GM23248 (cell line): Measurements from ENCODE around the gene EDIL3. TPM values are rescaled to one million over a fixed set of nuclear protein-coding genes. Genes with fewer than 3 reads are reported as not detected.

Experiments
- DNase-seq: peaks from one replicate; pipeline ENCODE4 v3.0.0-alpha.2; 2015
- H2AFZ ChIP-seq: fragments of 200-600 bp; sonication (generic); 2 replicates; pipeline ENCODE4 v1.6.1; 2016; ENCODE audit warnings: antibody characterized with exemption
- H3F3A ChIP-seq: fragments of 200-600 bp; sonication (generic); 2 replicates; pipeline ENCODE4 v1.6.1; 2016; ENCODE audit warnings: mild to moderate bottlenecking, antibody characterized with exemption, mixed run types; ENCODE audit not compliant: insufficient read depth
- H3K27ac ChIP-seq: fragments of 200-600 bp; sonication (generic); 2 replicates; pipeline ENCODE4 v1.5.1; 2016; ENCODE audit warnings: mild to moderate bottlenecking
- H3K27me3 ChIP-seq: fragments of 200-600 bp; sonication (generic); replicated peaks from 2 replicates; pipeline ENCODE4 v1.6.1; 2016; ENCODE audit warnings: mild to moderate bottlenecking; ENCODE audit not compliant: insufficient read depth
- H3K36me3 ChIP-seq: fragments of 200-600 bp; sonication (generic); 2 replicates; pipeline ENCODE4 v1.6.1; 2016; ENCODE audit warnings: low read depth, mild to moderate bottlenecking
- H3K4me1 ChIP-seq: fragments of 200-600 bp; sonication (generic); 2 replicates; pipeline ENCODE4 v1.6.1; 2016; ENCODE audit warnings: mild to moderate bottlenecking; ENCODE audit not compliant: insufficient read depth
- H3K4me2 ChIP-seq: fragments of 200-600 bp; sonication (generic); one replicate; pipeline ENCODE4 v1.6.1; 2016; ENCODE audit warnings: mild to moderate bottlenecking; ENCODE audit not compliant: unreplicated experiment
- H3K4me3 ChIP-seq: fragments of 200-600 bp; sonication (generic); 2 replicates; pipeline ENCODE4 v1.5.1; 2016; ENCODE audit warnings: mild to moderate bottlenecking
- H3K79me2 ChIP-seq: fragments of 200-600 bp; sonication (generic); 2 replicates; pipeline ENCODE4 v1.6.1; 2016; ENCODE audit warnings: mild to moderate bottlenecking; ENCODE audit not compliant: insufficient read depth
- H3K9ac ChIP-seq: fragments of 200-600 bp; sonication (generic); 2 replicates; pipeline ENCODE4 v1.6.1; 2016; ENCODE audit warnings: mild to moderate bottlenecking
- H3K9me2 ChIP-seq: fragments of 200-600 bp; sonication (generic); 2 replicates; pipeline ENCODE4 v1.6.1; 2016; ENCODE audit warnings: mixed run types, mild to moderate bottlenecking, moderate library complexity; ENCODE audit not compliant: insufficient read depth
- H3K9me3 ChIP-seq: fragments of 200-600 bp; sonication (generic); one replicate; pipeline ENCODE4 v1.6.1; 2017; ENCODE audit warnings: low read depth
- H4K20me1 ChIP-seq: fragments of 200-600 bp; sonication (generic); 2 replicates; pipeline ENCODE4 v1.6.0; 2016; ENCODE audit not compliant: insufficient read depth
- EZH2 ChIP-seq: fragments of 200-600 bp; sonication (generic); IDR thresholded peaks from 2 replicates; pipeline ENCODE4 v1.6.1; 2018; ENCODE audit warnings: antibody characterized with exemption, mild to moderate bottlenecking; ENCODE audit not compliant: insufficient read depth, poor library complexity, severe bottlenecking
- EZH2phosphoT487 ChIP-seq: fragments of 200-600 bp; sonication (generic); IDR thresholded peaks from 2 replicates; pipeline ENCODE4 v1.6.1; 2018; ENCODE audit warnings: antibody characterized with exemption, moderate library complexity, mild to moderate bottlenecking, low read depth; ENCODE audit not compliant: insufficient read depth
- WGBS, 2 experiments: methylation state at CpG; one replicate each; pipeline ENCODE4 v1.1.6; 2015 to 2017; ENCODE audit warnings: low lambda C conversion rate in 2 of 2, low coverage in 1 of 2; ENCODE audit errors: missing lambda C conversion rate in 2 of 2; 5-methylcytosine and 5-hydroxymethylcytosine counted together
- in situ Hi-C: fragments of 300-500 bp; cut with MboI; formaldehyde crosslinking; loops from 2 replicates; pipeline ENCODE4 v1.15.0; 2020
- polyA plus RNA-seq: library from polyadenylated mRNA; unstranded; fragments of >200 nt; fragmentation: Nextera tagmentation; extraction: Ambion mirVana; gene quantifications from 2 replicates; pipeline ENCODE4 v1.2.1, GENCODE V29; 2016
- total RNA-seq: library from RNA; depleted of rRNA; stranded (reverse); fragments of >200 nt; shearing (Covaris generic); gene quantifications from 2 replicates; pipeline ENCODE4 v1.2.3, GENCODE V29; 2014

The EDIL3 gene
- total and polyA plus RNA-seq, 2 experiments from 2014 or later, result 17.7 to 24.1 TPM

DNA sequence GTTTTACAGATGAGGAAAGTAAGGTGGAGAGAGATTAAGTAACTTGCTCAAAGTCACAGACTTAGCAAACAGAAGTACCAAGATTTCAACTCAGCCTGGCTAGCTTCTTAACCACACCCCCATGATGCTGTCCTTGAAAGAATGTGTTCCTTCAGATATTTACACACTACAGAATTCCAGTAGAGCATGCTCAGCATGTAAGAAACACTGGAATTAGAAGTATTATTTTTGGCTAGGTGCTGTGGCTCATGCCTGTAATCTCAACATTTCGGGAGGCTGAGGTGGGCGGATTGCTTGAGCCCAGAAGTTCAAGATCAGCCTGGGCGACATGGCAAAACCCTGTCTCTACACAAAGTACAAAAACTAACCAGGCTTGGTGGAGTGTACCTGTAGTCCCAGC is 142.4 kb downstream of the EDIL3 start:
- in situ Hi-C loops, result no loop called here
- DNase-seq, result peak; percentile 77
- WGBS, 2 experiments, result 66 to 70% methylated on average over 3 of the region's 3 CpGs
- no peak overlapping the region for H3K4me3 ChIP-seq
- H3K27ac ChIP-seq, result no peak overlapping the region
- H3K4me1 ChIP-seq, result peaks cover 11% of the 10 kb centered on the region
- H3F3A ChIP-seq, result no peaks in the 10 kb centered on the region
- H3K27me3 ChIP-seq, result no peaks in the 10 kb centered on the region
- TF ChIP-seq EZH2, result no peak
- no peak for TF ChIP-seq EZH2phosphoT487
- H3K36me3 ChIP-seq, result no peaks in the 10 kb centered on the region
- no peaks in the 10 kb centered on the region for H4K20me1 ChIP-seq
- no peak overlapping the region for H3K9ac ChIP-seq
- H3K9me2 ChIP-seq, result no peaks in the 10 kb centered on the region
- H2AFZ ChIP-seq, result no peak overlapping the region
- no peak overlapping the region for H3K4me2 ChIP-seq
- H3K79me2 ChIP-seq, result no peaks in the 10 kb centered on the region
- H3K9me3 ChIP-seq, result no peaks in the 10 kb centered on the region

DNA sequence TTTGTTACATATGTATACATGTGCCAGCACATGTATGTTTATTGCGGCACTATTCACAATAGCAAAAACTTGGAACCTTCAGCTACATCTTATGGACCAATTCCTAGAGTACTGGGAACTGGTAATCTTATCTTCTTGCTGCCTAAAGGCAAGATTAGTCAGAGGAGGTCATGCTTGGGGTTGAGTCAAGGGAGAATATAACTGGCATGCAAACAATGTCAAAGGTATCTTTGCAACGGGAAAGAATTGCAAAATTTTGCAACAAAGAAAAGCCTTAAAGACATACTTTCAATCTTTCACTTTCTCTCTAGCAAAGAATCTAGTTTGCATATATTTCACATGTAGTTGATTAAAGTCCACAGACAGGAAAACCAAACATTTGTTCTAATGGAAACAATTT is 145.2 kb downstream of the EDIL3 start:
- Histone ChIP-seq H3K79me2 (no peaks in the 10 kb centered on the region), H2AFZ (no peak overlapping the region), H3K9me2 (no peaks in the 10 kb centered on the region), H3K9me3 (no peaks in the 10 kb centered on the region), H3K4me1 (peaks cover 11% of the 10 kb centered on the region), H3K4me2 (no peak overlapping the region), H3K27me3 (no peaks in the 10 kb centered on the region), H3K36me3 (no peaks in the 10 kb centered on the region), H3K9ac (no peak overlapping the region), H4K20me1 (no peaks in the 10 kb centered on the region), H3K4me3 (no peak overlapping the region), H3K27ac (no peak overlapping the region), H3F3A (no peaks in the 10 kb centered on the region)
- WGBS, 2 experiments, result 41 to 48% methylated on average over 2 of the region's 2 CpGs
- TF ChIP-seq EZH2, result no peak
- TF ChIP-seq EZH2phosphoT487, result no peak
- in situ Hi-C loops, result no loop called here
- DNase-seq, result peak; percentile 41

DNA sequence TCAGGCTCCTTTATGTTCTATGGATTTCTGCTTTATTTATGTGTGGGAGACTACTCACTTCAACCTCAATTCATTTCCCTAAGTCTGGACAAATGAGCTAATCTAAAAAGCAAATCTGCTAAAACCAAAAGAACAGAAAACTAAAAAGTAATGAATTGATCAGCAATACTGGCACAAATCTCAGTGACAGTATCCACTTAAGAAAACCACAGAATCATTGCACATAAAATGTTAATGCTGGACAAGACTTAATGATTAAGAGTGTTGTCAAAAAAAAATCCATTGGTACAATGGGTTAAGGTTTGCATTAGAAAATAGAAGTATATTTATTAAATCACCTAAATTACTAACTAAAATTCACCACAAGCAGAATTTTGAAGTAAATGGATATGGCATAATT is 147.6 kb downstream of the EDIL3 start:
- no peak overlapping the region for H2AFZ ChIP-seq
- H3K4me2 ChIP-seq, result no peak overlapping the region
- no peaks in the 10 kb centered on the region for H3K79me2 ChIP-seq
- H3K9me2 ChIP-seq, result no peaks in the 10 kb centered on the region
- H3K9me3 ChIP-seq, result no peaks in the 10 kb centered on the region
- DNase-seq, result no peak
- TF ChIP-seq EZH2phosphoT487, result no peak
- TF ChIP-seq EZH2, result no peak
- no peak overlapping the region for H3K9ac ChIP-seq
- in situ Hi-C loops, result no loop called here
- H4K20me1 ChIP-seq, result no peaks in the 10 kb centered on the region
- H3K4me3 ChIP-seq, result no peak overlapping the region
- H3K27me3 ChIP-seq, result no peaks in the 10 kb centered on the region
- no peak overlapping the region for H3K27ac ChIP-seq
- H3F3A ChIP-seq, result no peaks in the 10 kb centered on the region
- H3K36me3 ChIP-seq, result no peaks in the 10 kb centered on the region
- peaks cover 11% of the 10 kb centered on the region for H3K4me1 ChIP-seq

- no peak for TF ChIP-seq EZH2phosphoT487
- no peak for TF ChIP-seq EZH2
- Histone ChIP-seq H3K4me1 (no peaks in the 10 kb centered on the region), H3F3A (no peaks in the 10 kb centered on the region), H3K9me2 (no peaks in the 10 kb centered on the region), H3K9me3 (no peaks in the 10 kb centered on the region), H3K4me3 (no peak overlapping the region), H3K4me2 (no peak overlapping the region), H3K9ac (no peak overlapping the region), H3K79me2 (no peaks in the 10 kb centered on the region), H3K27ac (no peak overlapping the region), H3K36me3 (no peaks in the 10 kb centered on the region), H3K27me3 (no peaks in the 10 kb centered on the region), H2AFZ (no peak overlapping the region), H4K20me1 (no peaks in the 10 kb centered on the region)
- WGBS, 2 experiments, result 81 to 84% methylated on average over 7 of the region's 7 CpGs
- in situ Hi-C loops, result no loop called here
- DNase-seq, result no peak
Observed at GRCh38 chr5:84231433-84231832, 153.2 kb downstream of the EDIL3 start.

- H3K79me2 ChIP-seq, result no peaks in the 10 kb centered on the region
- H3K27me3 ChIP-seq, result no peaks in the 10 kb centered on the region
- H3F3A ChIP-seq, result no peaks in the 10 kb centered on the region
- H3K9me2 ChIP-seq, result no peaks in the 10 kb centered on the region
- H2AFZ ChIP-seq, result no peak overlapping the region
- TF ChIP-seq EZH2phosphoT487, result no peak
- no peak for TF ChIP-seq EZH2
- no peak overlapping the region for H3K4me3 ChIP-seq
- H3K36me3 ChIP-seq, result no peaks in the 10 kb centered on the region
- no peaks in the 10 kb centered on the region for H4K20me1 ChIP-seq
- in situ Hi-C loops, result no loop called here
- no peaks in the 10 kb centered on the region for H3K4me1 ChIP-seq
- no peak for DNase-seq
- no peak overlapping the region for H3K27ac ChIP-seq
- H3K9me3 ChIP-seq, result no peaks in the 10 kb centered on the region
- no peak overlapping the region for H3K9ac ChIP-seq
- H3K4me2 ChIP-seq, result no peak overlapping the region
Observed at GRCh38 chr5:84229045-84229444, 155.6 kb downstream of the EDIL3 start.
